SK-N-SH treated with all-trans-retinoic acid at 6 μM for 48 hours (cell line): ENCODE measurements around the gene ZNF554.

ENCODE experiments used
- ARNTL ChIP-seq: fragments of 450-650 bp; formaldehyde crosslinking; IDR thresholded peaks from 2 replicates; pipeline ENCODE4 v1.5.0; 2020; ENCODE audit warnings: low read depth, mild to moderate bottlenecking, moderate library complexity, borderline replicate concordance
- CREB5 ChIP-seq: fragments of 250-450 bp; sonication (Bioruptor Pico); IDR thresholded peaks from 2 replicates; pipeline ENCODE4 v1.5.1; 2020; ENCODE audit warnings: low read depth, mild to moderate bottlenecking, moderate library complexity
- CSDC2 ChIP-seq: fragments of 250-450 bp; sonication (Bioruptor Pico); IDR thresholded peaks from 2 replicates; pipeline ENCODE4 v1.5.0; 2020; ENCODE audit warnings: mild to moderate bottlenecking, moderate library complexity
- PATZ1 ChIP-seq: fragments of 250-450 bp; sonication (Bioruptor Pico); IDR thresholded peaks from 2 replicates; pipeline ENCODE4 v1.8.0; 2020; ENCODE audit warnings: mild to moderate bottlenecking, moderate library complexity, borderline replicate concordance
- RARB ChIP-seq: fragments of 250-450 bp; sonication (Bioruptor Pico); IDR thresholded peaks from 2 replicates; pipeline ENCODE4 v1.8.0; 2021; ENCODE audit warnings: mild to moderate bottlenecking, moderate library complexity
- SNAI2 ChIP-seq: fragments of 250-450 bp; sonication (Bioruptor Pico); IDR thresholded peaks from 2 replicates; pipeline ENCODE4 v1.5.0; 2020; ENCODE audit warnings: mild to moderate bottlenecking, moderate library complexity
- ZFP3 ChIP-seq: fragments of 250-450 bp; sonication (Bioruptor Pico); IDR thresholded peaks from 2 replicates; pipeline ENCODE4 v1.5.0; 2020; ENCODE audit warnings: mild to moderate bottlenecking, moderate library complexity
- ZNF70 ChIP-seq: fragments of 450-650 bp; formaldehyde crosslinking; IDR thresholded peaks from 2 replicates; pipeline ENCODE4 v1.5.0; 2020; ENCODE audit warnings: mild to moderate bottlenecking, moderate library complexity

- no peak for TF ChIP-seq SNAI2 (CRISPR knock-in tag)
- no peak for TF ChIP-seq ZNF70
- TF ChIP-seq RARB (CRISPR knock-in tag), result no peak
- TF ChIP-seq PATZ1 (CRISPR knock-in tag), result no peak
- TF ChIP-seq ARNTL (CRISPR knock-in tag), result no peak
- TF ChIP-seq CREB5 (CRISPR knock-in tag), result no peak
- no peak for TF ChIP-seq ZFP3 (CRISPR knock-in tag)
- no peak for TF ChIP-seq CSDC2
Measured at GRCh38 chr19:2847507-2847906, 27.8 kb downstream of the ZNF554 start.
